ENCODE measurements around the gene UNG. TPM values are rescaled to one million over a fixed set of nuclear protein-coding genes. Genes with fewer than 3 reads are reported as not detected.

UNG gene
- total RNA-seq, 2 donors from 2014 or later, result 4.9 to 13.5 TPM

GRCh38 chr12:109110988-109111495 is 13.6 kb downstream of the UNG start:
- Histone ChIP-seq H3K4me1 (peaks cover 47% of the 10 kb centered on the region), H3K36me3 (replicated peaks in 1 of 2; ENCODE audit: insufficient read depth in 1 of 2, low read depth in 2 of 2) (peaks cover 0 to 2% of the 10 kb centered on the region in 2 donors), H3K9me3 (no peaks in the 10 kb centered on the region), H3K27ac (peak overlapping the region; percentile 88 to 98 (median 94)), H3K27me3 (no peaks in the 10 kb centered on the region), H3K4me3 (peak overlapping the region in 1 of 2 donors; percentile 18)
- TF ChIP-seq POLR2A (IDR thresholded peaks at IDR 0.05) (peak; percentile 79 to 92 (median 89)), CTCF (IDR thresholded peaks at IDR 0.05) (peak in 1 of 7 experiments; percentile 15)
- peak; percentile 79 for ATAC-seq
- 0% methylated on average over 3 to 23 of the region's 28 CpGs for WGBS, 2 donors
- intact Hi-C loops (cut with DNase I), result no loop called here
- DNase-seq, result peak; percentile 91 to 95 (median 95)

- 26 to 31% methylated on average over 11 of the region's 11 CpGs for WGBS, 2 donors
- ATAC-seq (no peak), DNase-seq (peak in 3 of 4 donors; percentile 48 to 58 (median 49))
- intact Hi-C loops (cut with DNase I), result no loop called here
- H3K4me3 ChIP-seq, result no peak overlapping the region
- no peaks in the 10 kb centered on the region for H3K9me3 ChIP-seq
- peak overlapping the region; percentile 48 to 96 (median 92) for H3K27ac ChIP-seq
- no peaks in the 10 kb centered on the region for H3K36me3 ChIP-seq (replicated peaks in 1 of 2; ENCODE audit: insufficient read depth in 1 of 2, low read depth in 2 of 2)
- peaks cover 65% of the 10 kb centered on the region for H3K4me1 ChIP-seq
- TF ChIP-seq CTCF (IDR thresholded peaks at IDR 0.05) (no peak), POLR2A (IDR thresholded peaks at IDR 0.05) (peak in 2 of 3 donors; percentile 26 to 36)
- H3K27me3 ChIP-seq, result no peaks in the 10 kb centered on the region
Measured at GRCh38 chr12:109112720-109113465, 15.5 kb downstream of the UNG start.

- TF ChIP-seq POLR2A (IDR thresholded peaks at IDR 0.05), result peak in 1 of 3 donors; percentile 3
- no peak for TF ChIP-seq CTCF (IDR thresholded peaks at IDR 0.05)
- Histone ChIP-seq H3K4me1 (peaks cover 74% of the 10 kb centered on the region), H3K27me3 (no peaks in the 10 kb centered on the region), H3K27ac (peak overlapping the region; percentile 88 to 96 (median 94)), H3K36me3 (replicated peaks in 1 of 2; ENCODE audit: insufficient read depth in 1 of 2, low read depth in 2 of 2) (no peaks in the 10 kb centered on the region), H3K9me3 (no peaks in the 10 kb centered on the region), H3K4me3 (no peak overlapping the region)
- intact Hi-C loops (cut with DNase I), result no loop called here
- ATAC-seq (no peak), DNase-seq (peak in 2 of 4 donors; percentile 36 to 58)
- 9 to 28% methylated on average over 5 of the region's 5 CpGs for WGBS, 2 donors
Measured at GRCh38 chr12:109113661-109114321, 16.4 kb downstream of the UNG start.

- 23 to 26% methylated on average over 2 of the region's 2 CpGs for WGBS, 2 donors
- peak overlapping the region; percentile 88 to 96 (median 94) for H3K27ac ChIP-seq
- no peak for TF ChIP-seq CTCF (IDR thresholded peaks at IDR 0.05)
- TF ChIP-seq POLR2A (IDR thresholded peaks at IDR 0.05), result no peak
- intact Hi-C loops (cut with DNase I), result no loop called here
- no peak for DNase-seq
- H3K9me3 ChIP-seq, result no peaks in the 10 kb centered on the region
- no peaks in the 10 kb centered on the region for H3K36me3 ChIP-seq (replicated peaks in 1 of 2; ENCODE audit: insufficient read depth in 1 of 2, low read depth in 2 of 2)
- no peaks in the 10 kb centered on the region for H3K27me3 ChIP-seq
- ATAC-seq, result no peak
- H3K4me3 ChIP-seq, result no peak overlapping the region
- peaks cover 83% of the 10 kb centered on the region for H3K4me1 ChIP-seq
Measured at GRCh38 chr12:109114644-109115043, 17.2 kb downstream of the UNG start.

Data from body of pancreas (tissue), 4 donors.